ENCODE measurements around the gene IGF1R. TPM values are rescaled to one million over a fixed set of nuclear protein-coding genes. Genes with fewer than 3 reads are reported as not detected.

The IGF1R gene
- total and polyA plus RNA-seq, 12 donors, result 8.6 to 138 (median 66.0) TPM

GRCh38 chr15:98930576-98930975 is 282.2 kb downstream of the IGF1R start:
- WGBS, 4 donors, result 71 to 88% (median 86%) methylated on average over 4 of the region's 4 CpGs
- H3K4me3 ChIP-seq, result no peak overlapping the region
- TF ChIP-seq CTCF (IDR thresholded peaks at IDR 0.05) (no peak), POLR2A (IDR thresholded peaks at IDR 0.05) (no peak)
- no peak overlapping the region for H3K27ac ChIP-seq
- H3K36me3 ChIP-seq (replicated peaks in 1 of 2), result peaks cover 0 to 40% of the 10 kb centered on the region in 2 donors
- H3K9me3 ChIP-seq (replicated peaks in 1 of 3), result no peaks in the 10 kb centered on the region
- DNase-seq, result no peak
- intact Hi-C loops (cut with DNase I), result no loop called here
- H3K27me3 ChIP-seq, result no peaks in the 10 kb centered on the region
- H3K4me1 ChIP-seq (replicated peaks in 1 of 2), result peaks cover 6 to 25% of the 10 kb centered on the region in 2 donors

- intact Hi-C loops (cut with DNase I), result no loop called here
- TF ChIP-seq POLR2A (IDR thresholded peaks at IDR 0.05) (no peak), CTCF (IDR thresholded peaks at IDR 0.05) (no peak)
- Histone ChIP-seq H3K27ac (no peak overlapping the region), H3K9me3 (replicated peaks in 1 of 3) (no peaks in the 10 kb centered on the region), H3K4me1 (replicated peaks in 1 of 2) (peaks cover 10 to 25% of the 10 kb centered on the region in 2 donors), H3K27me3 (no peaks in the 10 kb centered on the region), H3K36me3 (replicated peaks in 1 of 2) (peaks cover 0 to 37% of the 10 kb centered on the region in 2 donors), H3K4me3 (no peak overlapping the region)
- WGBS, 4 donors, result 77 to 89% (median 86%) methylated on average over 4 of the region's 4 CpGs
- DNase-seq, result no peak
Observed at GRCh38 chr15:98931004-98931403, 282.7 kb downstream of the IGF1R start.

GRCh38 chr15:98933406-98933805 is 285.1 kb downstream of the IGF1R start:
- Histone ChIP-seq H3K36me3 (replicated peaks in 1 of 2) (peaks cover 0 to 47% of the 10 kb centered on the region in 2 donors), H3K9me3 (replicated peaks in 1 of 3) (no peaks in the 10 kb centered on the region), H3K27ac (no peak overlapping the region), H3K27me3 (no peaks in the 10 kb centered on the region), H3K4me1 (replicated peaks in 1 of 2) (peaks cover 10 to 11% of the 10 kb centered on the region in 2 donors), H3K4me3 (no peak overlapping the region)
- DNase-seq, result no peak
- TF ChIP-seq POLR2A (IDR thresholded peaks at IDR 0.05) (no peak), CTCF (IDR thresholded peaks at IDR 0.05) (no peak)
- intact Hi-C loops (cut with DNase I), result no loop called here
- 94 to 96% (median 95%) methylated on average over 9 of the region's 9 CpGs for WGBS, 4 donors

- peak in 3 of 7 donors; percentile 29 to 45 (median 42) for DNase-seq
- Histone ChIP-seq H3K9me3 (replicated peaks in 1 of 3) (no peaks in the 10 kb centered on the region), H3K27me3 (no peaks in the 10 kb centered on the region), H3K27ac (peak overlapping the region in 1 of 5 donors; percentile 51), H3K4me1 (replicated peaks in 1 of 2) (peaks cover 10 to 11% of the 10 kb centered on the region in 2 donors), H3K4me3 (no peak overlapping the region), H3K36me3 (replicated peaks in 1 of 2) (peaks cover 0 to 54% of the 10 kb centered on the region in 2 donors)
- intact Hi-C loops (cut with DNase I), result no loop called here
- TF ChIP-seq CTCF (IDR thresholded peaks at IDR 0.05) (no peak), POLR2A (IDR thresholded peaks at IDR 0.05) (no peak)
- WGBS, 4 donors, result 44 to 53% (median 48%) methylated on average over 12 of the region's 12 CpGs
Observed at GRCh38 chr15:98935736-98936135, 287.4 kb downstream of the IGF1R start.

All from adrenal gland (tissue), 12 donors.